RWPE1 (cell line): ENCODE measurements around the gene HSPA9.

Experiments
- CTCF ChIA-PET: fragments of 350-600 bp; sonication (Branson Sonifier 250); formaldehyde crosslinking; extraction: SDS; loops from one replicate; lab custom pipeline; 2021; lab: Yijun Ruan, JAX
- POLR2A ChIA-PET: fragments of 400-600 bp; formaldehyde crosslinking; extraction: SDS; loops from one replicate; lab custom pipeline; 2020; ENCODE audit warnings: antibody characterized with exemption; ENCODE audit not compliant: low non-redundant PET; lab: Yijun Ruan, JAX
- DNase-seq: peaks from one replicate; pipeline ENCODE4 v3.0.0; 2012; ENCODE audit warnings: low spot score
- H3K27ac ChIP-seq: fragments of 450-650 bp; 2 replicates; pipeline ENCODE4 v1.5.1; 2017
- TF ChIP-seq, protein P1 (sequence below): fragments of 450-650 bp; conservative IDR thresholded peaks from 2 replicates; pipeline ENCODE4 v1.5.1; 2017; ENCODE audit warnings: low read depth, mild to moderate bottlenecking

HSPA9 gene

DNA sequence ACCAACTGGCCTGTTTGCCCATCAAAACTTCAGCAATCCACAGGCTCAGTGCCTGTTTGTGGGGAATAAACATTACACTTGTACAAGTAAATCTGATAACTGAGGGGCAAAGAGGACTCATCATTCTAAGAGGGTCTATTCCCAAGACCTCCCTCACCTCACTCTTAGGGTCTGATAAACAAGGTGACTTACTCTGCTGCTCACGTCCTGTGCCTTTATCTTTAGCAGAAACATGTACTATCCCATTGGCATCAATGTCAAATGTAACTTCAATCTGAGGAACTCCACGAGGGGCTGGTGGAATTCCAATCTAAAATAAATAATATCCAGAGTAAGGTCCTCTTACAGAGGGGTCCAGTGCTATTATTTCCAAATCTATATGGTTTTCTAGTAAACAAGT, 17.5 kb downstream of the HSPA9 start:
- H3K27ac ChIP-seq: no peak overlapping the region
- TF ChIP-seq, protein P1, sequence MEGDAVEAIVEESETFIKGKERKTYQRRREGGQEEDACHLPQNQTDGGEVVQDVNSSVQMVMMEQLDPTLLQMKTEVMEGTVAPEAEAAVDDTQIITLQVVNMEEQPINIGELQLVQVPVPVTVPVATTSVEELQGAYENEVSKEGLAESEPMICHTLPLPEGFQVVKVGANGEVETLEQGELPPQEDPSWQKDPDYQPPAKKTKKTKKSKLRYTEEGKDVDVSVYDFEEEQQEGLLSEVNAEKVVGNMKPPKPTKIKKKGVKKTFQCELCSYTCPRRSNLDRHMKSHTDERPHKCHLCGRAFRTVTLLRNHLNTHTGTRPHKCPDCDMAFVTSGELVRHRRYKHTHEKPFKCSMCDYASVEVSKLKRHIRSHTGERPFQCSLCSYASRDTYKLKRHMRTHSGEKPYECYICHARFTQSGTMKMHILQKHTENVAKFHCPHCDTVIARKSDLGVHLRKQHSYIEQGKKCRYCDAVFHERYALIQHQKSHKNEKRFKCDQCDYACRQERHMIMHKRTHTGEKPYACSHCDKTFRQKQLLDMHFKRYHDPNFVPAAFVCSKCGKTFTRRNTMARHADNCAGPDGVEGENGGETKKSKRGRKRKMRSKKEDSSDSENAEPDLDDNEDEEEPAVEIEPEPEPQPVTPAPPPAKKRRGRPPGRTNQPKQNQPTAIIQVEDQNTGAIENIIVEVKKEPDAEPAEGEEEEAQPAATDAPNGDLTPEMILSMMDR: no peak
- ChIA-PET POLR2A (no interaction called here), CTCF (interaction anchor here (1.0 to 1.1 kb wide), 2 partner anchors 8 to 10 kb away, joined by 4 to 5 read pairs; no protein-coding TSS in a partner anchor)
- no peak for DNase-seq

DNA sequence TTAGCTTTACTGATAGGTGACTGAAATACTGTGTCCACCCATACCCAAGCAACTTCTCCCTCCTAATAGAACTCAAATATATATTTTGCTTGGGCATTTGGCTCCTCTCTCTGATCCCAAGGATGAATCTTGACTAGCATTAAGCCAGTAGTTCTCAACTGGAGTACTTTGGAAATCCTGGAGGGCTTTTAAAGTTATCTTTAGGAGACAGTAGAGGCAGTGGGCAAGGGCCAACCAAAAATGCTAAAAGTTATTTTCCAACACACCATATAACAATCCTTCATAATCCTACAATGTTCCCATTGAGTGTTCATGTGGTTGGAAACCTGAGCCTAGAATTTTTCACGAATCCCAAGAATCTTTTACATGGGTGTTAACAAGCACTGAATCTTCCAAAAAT, 21.1 kb downstream of the HSPA9 start:
- POLR2A ChIA-PET: no interaction called here
- no peak for DNase-seq
- CTCF ChIA-PET: interaction anchor here (0.6 kb wide), 1 partner anchor 1760 kb away, joined by 3 read pairs; no protein-coding TSS in a partner anchor
- H3K27ac ChIP-seq: no peak overlapping the region
- TF ChIP-seq, protein P1: no peak

DNA sequence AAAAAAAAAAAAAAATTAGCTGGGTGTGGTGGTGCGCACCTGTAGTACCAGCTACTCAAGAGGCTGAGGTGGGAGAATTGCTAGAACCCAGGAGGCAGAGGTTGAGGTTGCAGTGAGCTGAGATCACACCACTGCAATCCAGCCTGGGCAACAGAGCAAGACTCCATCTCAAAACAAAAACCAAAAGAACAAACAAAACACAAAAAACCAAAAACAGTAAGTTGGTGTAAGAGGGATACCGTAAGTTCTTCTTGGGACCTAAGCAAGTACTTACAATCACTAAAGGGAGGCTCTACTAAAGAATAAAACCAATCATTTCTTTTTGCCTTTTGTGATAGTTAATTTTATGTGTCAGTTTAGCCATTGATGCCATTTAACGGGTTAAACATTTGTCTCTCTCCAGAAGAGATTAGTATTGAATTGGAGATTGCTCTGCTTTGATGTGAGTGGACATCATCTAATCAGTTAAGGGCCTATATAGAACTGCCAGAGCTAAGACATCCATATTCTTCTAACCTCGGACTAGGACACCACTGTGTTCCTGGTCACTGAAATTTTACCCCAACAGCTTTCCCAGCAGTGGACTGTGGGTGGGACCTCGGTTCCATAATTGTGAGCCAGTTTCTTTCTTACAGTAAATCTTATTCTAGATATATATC, 21.6 kb downstream of the HSPA9 start:
- CTCF ChIA-PET: no interaction called here
- TF ChIP-seq, protein P1: no peak
- DNase-seq: no peak
- POLR2A ChIA-PET: interaction anchor here (0.7 kb wide), 1 partner anchor 46 kb away, joined by 5 read pairs; no protein-coding TSS in a partner anchor
- H3K27ac ChIP-seq: peak overlapping the region; percentile 31

DNA sequence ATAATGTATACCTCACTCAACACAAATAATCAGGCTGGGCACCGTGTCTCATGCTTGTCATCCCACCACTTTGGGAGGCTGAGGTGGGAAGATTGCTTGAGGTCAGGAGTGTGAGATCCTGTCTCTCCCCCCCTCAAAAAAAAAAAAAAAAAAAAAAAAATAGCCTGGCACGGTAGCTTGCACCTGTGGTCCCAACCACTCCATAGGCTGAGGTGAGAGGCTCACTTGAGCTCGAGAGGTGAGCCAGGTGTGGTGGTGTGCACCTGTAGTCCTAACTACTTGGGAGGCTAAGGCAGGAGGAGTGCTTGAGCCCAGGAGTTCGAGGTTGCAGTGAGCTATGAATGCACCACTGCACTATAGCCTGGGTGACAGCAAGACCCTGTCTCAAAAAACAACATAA, 22.5 kb downstream of the HSPA9 start:
- CTCF ChIA-PET: no interaction called here
- H3K27ac ChIP-seq: peak overlapping the region; percentile 31
- TF ChIP-seq, protein P1: no peak
- no peak for DNase-seq
- POLR2A ChIA-PET: interaction anchor here (1.0 kb wide), 1 partner anchor 9 kb away, joined by 3 read pairs; the partner anchor contains the start of gene ETF1

DNA sequence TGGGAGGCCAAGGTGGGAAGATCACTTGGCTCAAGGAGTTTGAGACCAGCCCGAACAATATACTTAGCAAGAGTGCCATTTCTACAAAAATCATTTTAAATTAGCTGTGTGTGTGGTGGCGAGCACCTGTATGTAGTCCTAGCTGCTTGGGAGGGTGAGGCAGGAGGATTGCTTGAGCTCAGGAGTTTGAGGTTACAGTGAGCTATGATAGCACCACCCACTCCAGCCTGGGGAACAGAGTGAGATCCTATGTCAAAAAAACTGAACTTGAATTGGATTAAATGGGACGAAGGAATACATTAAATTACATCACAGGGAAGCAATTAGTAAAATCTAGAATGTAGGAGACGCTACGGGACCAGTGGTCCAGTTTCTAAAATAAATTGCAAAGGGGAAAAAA, 25.8 kb downstream of the HSPA9 start:
- no peak overlapping the region for H3K27ac ChIP-seq
- no peak for DNase-seq
- POLR2A ChIA-PET: no interaction called here
- CTCF ChIA-PET: interaction anchor here (2.1 to 2.3 kb wide), 2 partner anchors 99 to 101 kb away, joined by 8 to 13 read pairs; no protein-coding TSS in a partner anchor
- TF ChIP-seq, protein P1: no peak

DNA sequence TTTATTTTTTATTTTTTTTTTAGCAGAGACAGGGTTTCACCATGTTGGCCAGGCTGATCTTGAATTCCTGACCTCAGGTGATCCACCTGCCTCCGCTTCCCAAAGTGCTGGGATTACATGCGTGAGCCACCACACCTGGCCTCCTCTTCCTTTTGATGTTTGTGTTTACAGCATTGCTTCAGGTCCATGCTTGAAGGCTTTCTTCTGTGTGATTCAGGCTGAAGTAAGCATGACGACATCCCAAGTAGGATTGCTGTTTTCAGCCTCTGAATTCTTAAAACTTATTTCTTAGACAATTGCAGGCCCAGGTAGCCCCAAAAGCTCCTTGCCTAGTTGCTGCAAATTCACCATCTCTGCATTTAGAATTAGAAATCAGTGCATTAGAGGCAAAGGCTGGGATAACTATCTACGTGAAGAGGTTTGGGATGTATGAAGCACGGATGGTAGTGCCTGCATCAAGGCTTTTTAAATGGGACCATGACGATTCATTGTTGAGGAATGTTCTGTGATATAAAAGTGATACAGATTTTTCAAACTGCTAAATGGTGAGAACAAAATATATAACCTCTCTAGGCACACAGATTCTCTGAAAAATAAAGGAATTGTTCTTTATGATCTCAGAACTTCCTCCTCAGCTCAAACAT, 29.2 kb downstream of the HSPA9 start:
- peak overlapping the region; percentile 69 for H3K27ac ChIP-seq
- ChIA-PET POLR2A (interaction anchor here (0.7 kb wide), 1 partner anchor 1349 kb away, joined by 4 read pairs; no protein-coding TSS in a partner anchor), CTCF (interaction anchor here (0.6 kb wide), 1 partner anchor 788 kb away, joined by 3 read pairs; no protein-coding TSS in a partner anchor)
- TF ChIP-seq, protein P1: no peak
- DNase-seq: peak; percentile 63
